ENCODE measurements around the gene EID2. TPM values are rescaled to one million over a fixed set of nuclear protein-coding genes. Genes with fewer than 3 reads are reported as not detected.

Gene EID2
- polyA plus RNA-seq, 1 of the 3 experiments (the other 2 are of a cell fraction) = 14.1 TPM

DNA sequence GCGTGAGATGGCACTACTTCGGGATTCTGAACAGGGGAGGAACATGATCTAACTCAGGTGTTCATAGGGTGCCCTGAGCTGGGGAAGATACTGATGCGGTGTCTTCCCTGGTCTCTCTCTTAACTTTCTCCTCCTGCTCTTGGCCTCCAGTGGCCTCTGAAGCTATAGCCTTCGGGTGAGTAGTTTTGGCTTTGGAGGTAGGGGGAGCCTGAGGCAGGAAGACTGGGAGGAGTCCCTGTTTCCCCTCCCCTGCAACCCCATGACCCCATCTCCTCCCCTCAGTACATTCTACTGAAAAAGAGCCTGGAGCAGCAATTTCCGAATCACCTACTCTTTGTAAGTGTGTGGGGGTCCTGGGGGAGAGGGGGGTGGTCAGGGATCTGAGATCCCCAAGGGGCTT is 21.5 kb downstream of the EID2 start:
- no peak for DNase-seq
- CTCF ChIA-PET = interaction anchor here (1.8 to 2.6 kb wide), 2 partner anchors 14 to 21 kb away, joined by 4 to 19 read pairs; partner anchors contain the start of gene EID2B
- POLR2A ChIA-PET = no interaction called here

DNA sequence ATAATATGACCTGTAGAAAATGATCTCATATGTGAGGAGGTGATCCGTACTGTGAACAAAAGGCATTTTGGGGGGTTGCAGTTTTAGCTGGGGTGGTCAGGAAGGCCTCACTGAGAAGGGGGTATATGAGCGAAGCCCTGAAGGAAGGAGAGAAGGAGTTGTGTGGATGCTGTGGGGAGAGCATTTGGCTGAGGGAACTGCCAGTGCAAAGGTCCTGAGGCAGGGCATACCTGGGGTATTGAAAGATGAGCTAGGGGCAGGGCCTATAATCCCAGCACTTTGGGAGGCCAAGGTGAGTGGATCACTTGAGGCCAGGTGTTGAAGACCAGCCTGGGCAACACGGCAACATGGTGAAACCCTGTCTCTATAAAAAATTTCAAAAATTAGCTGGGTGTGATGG is 22.5 kb downstream of the EID2 start:
- no peak overlapping the region for H3K27ac ChIP-seq (ENCODE audit: low read depth in 2 of 2, low read length in 1 of 2)
- H3K36me3 ChIP-seq (replicated peaks in 1 of 2; ENCODE audit: control insufficient read depth in 1 of 2, insufficient read depth in 2 of 2, low read length in 1 of 2) = no peaks in the 10 kb centered on the region
- H3K9me3 ChIP-seq = no peaks in the 10 kb centered on the region
- CTCF ChIA-PET = interaction anchor here (1.8 to 2.6 kb wide), 2 partner anchors 15 to 20 kb away, joined by 4 to 19 read pairs; partner anchors contain the start of gene EID2B
- H3K27me3 ChIP-seq (ENCODE audit: insufficient read depth) = peaks cover 21% of the 10 kb centered on the region
- H3F3A ChIP-seq (replicated peaks; ENCODE audit: insufficient read depth) = no peaks in the 10 kb centered on the region
- no peak overlapping the region for H2AFZ ChIP-seq (ENCODE audit: low read depth)
- H3K4me2 ChIP-seq = no peak overlapping the region
- no peak for TF ChIP-seq SIN3A (IDR thresholded peaks at IDR 0.05; ENCODE audit: borderline replicate concordance, low read depth, low read length)
- TF ChIP-seq NFIC (IDR thresholded peaks at IDR 0.05; ENCODE audit: borderline replicate concordance) = no peak
- TF ChIP-seq EP300 (IDR thresholded peaks at IDR 0.05; ENCODE audit: borderline replicate concordance in 1 of 2, low read depth in 1 of 2, low read length in 1 of 2) = no peak
- TF ChIP-seq MEF2A (IDR thresholded peaks at IDR 0.05; ENCODE audit: borderline replicate concordance, low read depth) = no peak
- TF ChIP-seq FOSL2 (IDR thresholded peaks at IDR 0.05; ENCODE audit: borderline replicate concordance, low read depth) = no peak
- TF ChIP-seq, protein P1, sequence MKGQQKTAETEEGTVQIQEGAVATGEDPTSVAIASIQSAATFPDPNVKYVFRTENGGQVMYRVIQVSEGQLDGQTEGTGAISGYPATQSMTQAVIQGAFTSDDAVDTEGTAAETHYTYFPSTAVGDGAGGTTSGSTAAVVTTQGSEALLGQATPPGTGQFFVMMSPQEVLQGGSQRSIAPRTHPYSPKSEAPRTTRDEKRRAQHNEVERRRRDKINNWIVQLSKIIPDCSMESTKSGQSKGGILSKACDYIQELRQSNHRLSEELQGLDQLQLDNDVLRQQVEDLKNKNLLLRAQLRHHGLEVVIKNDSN (IDR thresholded peaks at IDR 0.05; ENCODE audit: borderline replicate concordance, low read depth) = no peak
- no peak for TF ChIP-seq CHD2 (IDR thresholded peaks at IDR 0.05; ENCODE audit: low read length, partially characterized antibody)
- TF ChIP-seq POLR2AphosphoS5 (IDR thresholded peaks at IDR 0.05; ENCODE audit: low read depth, low read length) = no peak
- TF ChIP-seq JUND (IDR thresholded peaks at IDR 0.05) = no peak
- TF ChIP-seq RFX5 (IDR thresholded peaks at IDR 0.05; ENCODE audit: low read length) = no peak
- no peak for TF ChIP-seq ELF1 (IDR thresholded peaks at IDR 0.05)
- TF ChIP-seq GABPA (IDR thresholded peaks at IDR 0.05; ENCODE audit: low read depth) = no peak
- H4K20me1 ChIP-seq (ENCODE audit: insufficient read depth) = no peaks in the 10 kb centered on the region
- no peak overlapping the region for H3K9ac ChIP-seq
- H3K9me2 ChIP-seq = no peaks in the 10 kb centered on the region
- no peaks in the 10 kb centered on the region for H3K79me2 ChIP-seq (ENCODE audit: insufficient read depth)
- 65% methylated on average over 3 of the region's 3 CpGs for WGBS (ENCODE audit: low lambda C conversion rate)
- no peak for DNase-seq
- H3K4me3 ChIP-seq (ENCODE audit: low read depth in 2 of 2, low read length in 1 of 2) = no peak overlapping the region
- H3K4me1 ChIP-seq (ENCODE audit: control insufficient read depth in 1 of 2, insufficient read depth in 2 of 2, low read depth in 1 of 2, low read length in 1 of 2) = peaks cover 0 to 6% of the 10 kb centered on the region in 2 experiments; a peak in 1 of 4 replicates
- POLR2A ChIA-PET = no interaction called here

More for the DNA sequence above, 21.5 kb downstream of the EID2 start:
- H4K20me1 ChIP-seq (ENCODE audit: insufficient read depth) = no peaks in the 10 kb centered on the region
- H3K4me3 ChIP-seq (ENCODE audit: low read depth in 2 of 2, low read length in 1 of 2) = no peak overlapping the region
- H3K4me1 ChIP-seq (ENCODE audit: control insufficient read depth in 1 of 2, insufficient read depth in 2 of 2, low read depth in 1 of 2, low read length in 1 of 2) = peaks cover 0 to 6% of the 10 kb centered on the region in 2 experiments; a peak in 1 of 4 replicates
- H3K27ac ChIP-seq (ENCODE audit: low read depth in 2 of 2, low read length in 1 of 2) = no peak overlapping the region
- no peak overlapping the region for H2AFZ ChIP-seq (ENCODE audit: low read depth)
- no peaks in the 10 kb centered on the region for H3K9me3 ChIP-seq
- 69% methylated on average over 5 of the region's 5 CpGs for WGBS (ENCODE audit: low lambda C conversion rate)
- H3K36me3 ChIP-seq (replicated peaks in 1 of 2; ENCODE audit: control insufficient read depth in 1 of 2, insufficient read depth in 2 of 2, low read length in 1 of 2) = no peaks in the 10 kb centered on the region
- H3K4me2 ChIP-seq = no peak overlapping the region
- no peaks in the 10 kb centered on the region for H3K79me2 ChIP-seq (ENCODE audit: insufficient read depth)
- no peaks in the 10 kb centered on the region for H3F3A ChIP-seq (replicated peaks; ENCODE audit: insufficient read depth)
- H3K27me3 ChIP-seq (ENCODE audit: insufficient read depth) = peaks cover 21% of the 10 kb centered on the region
- no peak for TF ChIP-seq RXRA (IDR thresholded peaks at IDR 0.05; ENCODE audit: borderline replicate concordance, low read depth)
- no peak for TF ChIP-seq FOXM1 (IDR thresholded peaks at IDR 0.05; ENCODE audit: low read depth)
- TF ChIP-seq EP300 (IDR thresholded peaks at IDR 0.05; ENCODE audit: borderline replicate concordance in 1 of 2, low read depth in 1 of 2, low read length in 1 of 2) = no peak
- TF ChIP-seq, protein P2, sequence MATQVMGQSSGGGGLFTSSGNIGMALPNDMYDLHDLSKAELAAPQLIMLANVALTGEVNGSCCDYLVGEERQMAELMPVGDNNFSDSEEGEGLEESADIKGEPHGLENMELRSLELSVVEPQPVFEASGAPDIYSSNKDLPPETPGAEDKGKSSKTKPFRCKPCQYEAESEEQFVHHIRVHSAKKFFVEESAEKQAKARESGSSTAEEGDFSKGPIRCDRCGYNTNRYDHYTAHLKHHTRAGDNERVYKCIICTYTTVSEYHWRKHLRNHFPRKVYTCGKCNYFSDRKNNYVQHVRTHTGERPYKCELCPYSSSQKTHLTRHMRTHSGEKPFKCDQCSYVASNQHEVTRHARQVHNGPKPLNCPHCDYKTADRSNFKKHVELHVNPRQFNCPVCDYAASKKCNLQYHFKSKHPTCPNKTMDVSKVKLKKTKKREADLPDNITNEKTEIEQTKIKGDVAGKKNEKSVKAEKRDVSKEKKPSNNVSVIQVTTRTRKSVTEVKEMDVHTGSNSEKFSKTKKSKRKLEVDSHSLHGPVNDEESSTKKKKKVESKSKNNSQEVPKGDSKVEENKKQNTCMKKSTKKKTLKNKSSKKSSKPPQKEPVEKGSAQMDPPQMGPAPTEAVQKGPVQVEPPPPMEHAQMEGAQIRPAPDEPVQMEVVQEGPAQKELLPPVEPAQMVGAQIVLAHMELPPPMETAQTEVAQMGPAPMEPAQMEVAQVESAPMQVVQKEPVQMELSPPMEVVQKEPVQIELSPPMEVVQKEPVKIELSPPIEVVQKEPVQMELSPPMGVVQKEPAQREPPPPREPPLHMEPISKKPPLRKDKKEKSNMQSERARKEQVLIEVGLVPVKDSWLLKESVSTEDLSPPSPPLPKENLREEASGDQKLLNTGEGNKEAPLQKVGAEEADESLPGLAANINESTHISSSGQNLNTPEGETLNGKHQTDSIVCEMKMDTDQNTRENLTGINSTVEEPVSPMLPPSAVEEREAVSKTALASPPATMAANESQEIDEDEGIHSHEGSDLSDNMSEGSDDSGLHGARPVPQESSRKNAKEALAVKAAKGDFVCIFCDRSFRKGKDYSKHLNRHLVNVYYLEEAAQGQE (IDR thresholded peaks at IDR 0.05; ENCODE audit: low read depth, low read length) = no peak
- TF ChIP-seq YY1 (IDR thresholded peaks at IDR 0.05; ENCODE audit: low read depth) = no peak
- no peak for TF ChIP-seq SMC3 (IDR thresholded peaks at IDR 0.05; ENCODE audit: low read depth, low read length)
- TF ChIP-seq NRF1 (IDR thresholded peaks at IDR 0.05; ENCODE audit: low read depth, low read length) = no peak
- TF ChIP-seq MXI1 (IDR thresholded peaks at IDR 0.05; ENCODE audit: low read depth, low read length) = no peak
- TF ChIP-seq CHD2 (IDR thresholded peaks at IDR 0.05; ENCODE audit: low read length, partially characterized antibody) = no peak
- TF ChIP-seq RAD21 (IDR thresholded peaks at IDR 0.05; ENCODE audit: low read length) = no peak
- no peak for TF ChIP-seq RCOR1 (IDR thresholded peaks at IDR 0.05; ENCODE audit: low read length)
- TF ChIP-seq RFX5 (IDR thresholded peaks at IDR 0.05; ENCODE audit: low read length) = no peak
- TF ChIP-seq TCF12 (IDR thresholded peaks at IDR 0.05) = no peak
- TF ChIP-seq FOSL2 (IDR thresholded peaks at IDR 0.05; ENCODE audit: borderline replicate concordance, low read depth) = no peak
- TF ChIP-seq ELF1 (IDR thresholded peaks at IDR 0.05) = no peak
- TF ChIP-seq NFIC (IDR thresholded peaks at IDR 0.05; ENCODE audit: borderline replicate concordance) = no peak
- H3K9ac ChIP-seq = no peak overlapping the region
- no peaks in the 10 kb centered on the region for H3K9me2 ChIP-seq
